GM18858 (cell line): Measurements from ENCODE around the gene PGM3.
"Not testable (repeated sequence)": the region's sequence is repeated elsewhere in the genome, so short reads cannot be mapped to it uniquely, and the experiment has no call there.

Source experiments
- ATAC-seq: cut with Tn5 transposase; IDR thresholded peaks from one replicate; pipeline ENCODE4 v1.9.1; 2021; ENCODE audit not compliant: unreplicated experiment

PGM3 gene

GRCh38 chr6:83192871-83193746 is at the start of gene PGM3, which contains the start of gene RWDD2A:
Gene PGM3, minus strand, starts transcription at chr6:83193265. Its CDS starts 2,253 bp downstream, at chr6:83191012.
Gene RWDD2A, plus strand, starts transcription at chr6:83193357. Its CDS starts 1,095 bp downstream, at chr6:83194452.
- ATAC-seq: peak; percentile 96

DNA sequence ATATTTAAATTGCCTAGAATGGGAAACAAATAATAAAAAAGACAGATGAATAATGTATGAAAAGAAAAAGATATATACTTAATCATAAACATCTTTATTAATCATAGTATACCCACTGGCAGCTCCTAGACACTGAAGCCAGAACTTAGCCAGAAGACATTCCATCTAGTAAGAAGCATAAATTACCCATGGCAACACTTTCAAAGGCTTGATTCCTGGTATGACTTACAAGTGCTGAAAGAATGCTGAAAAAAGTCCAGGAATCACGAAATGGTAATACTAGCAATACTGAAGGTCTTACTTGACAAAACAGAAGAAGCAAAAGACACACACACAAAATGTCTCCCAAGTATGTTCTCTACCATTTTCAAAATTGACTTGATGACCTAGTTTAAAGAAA is 38.1 kb upstream of the PGM3 start:
- ATAC-seq: no peak

DNA sequence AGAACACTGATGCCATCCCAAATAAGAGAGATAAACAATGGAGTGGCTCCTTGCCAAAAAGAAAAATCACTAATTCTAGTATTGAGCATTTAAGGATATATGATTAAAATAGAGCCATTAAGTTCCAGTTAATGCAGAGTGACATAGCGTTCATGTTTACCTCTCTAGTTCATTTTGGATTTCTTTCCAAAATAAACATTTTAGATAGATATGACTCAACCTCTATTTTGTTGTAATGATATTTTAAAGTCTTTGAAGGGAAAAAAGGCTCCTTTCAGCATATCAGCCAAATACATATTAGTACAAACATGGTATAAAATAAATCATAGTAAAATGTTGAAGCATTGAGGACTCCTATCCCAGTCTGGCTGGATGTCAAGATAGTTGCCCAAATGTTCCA is 33.5 kb upstream of the PGM3 start:
- no peak for ATAC-seq

- ATAC-seq: peak; percentile 47
Measured at GRCh38 chr6:83221889-83222479, 28.9 kb upstream of the PGM3 start.

DNA sequence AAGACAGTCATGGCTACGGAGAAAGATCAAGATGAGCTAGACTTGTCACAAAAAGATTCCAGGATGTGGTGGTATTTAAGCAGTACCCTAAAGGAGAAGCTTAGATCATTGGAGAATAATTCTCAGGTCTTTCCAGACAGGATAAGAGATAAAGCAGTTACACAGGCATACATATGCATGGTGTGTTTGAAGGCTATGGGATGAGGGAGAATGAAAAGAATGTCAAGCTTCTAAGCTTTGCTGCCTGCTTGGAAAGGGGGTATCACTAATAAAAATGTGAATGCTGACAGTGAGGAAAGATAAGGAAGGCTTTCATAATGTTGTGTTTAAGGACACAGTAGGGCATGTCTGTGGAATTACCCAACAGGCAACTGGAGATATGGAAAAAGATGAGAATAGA is 28.2 kb upstream of the PGM3 start:
- no peak for ATAC-seq

DNA sequence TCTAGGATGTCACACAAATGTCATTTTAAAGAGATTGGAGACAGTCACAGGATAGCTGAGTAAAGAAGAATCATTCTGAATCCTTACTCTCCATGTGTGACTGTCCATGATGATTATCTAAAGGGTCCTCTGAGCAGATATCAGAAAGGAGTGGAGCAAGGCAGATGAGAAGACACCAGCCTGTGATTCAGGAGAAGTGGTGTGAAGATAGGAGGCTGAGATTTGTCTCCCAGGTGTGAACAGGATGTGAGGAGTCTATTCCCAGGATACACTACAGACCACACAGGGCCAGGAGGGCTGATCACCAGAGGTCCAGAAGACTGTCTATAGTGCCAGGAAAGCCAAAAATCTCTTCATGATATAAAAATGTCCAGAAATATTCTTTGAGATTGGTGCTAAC is 27.1 kb upstream of the PGM3 start:
- ATAC-seq: no peak

- ATAC-seq: no peak
Measured at GRCh38 chr6:83218646-83219045, 25.6 kb upstream of the PGM3 start.

DNA sequence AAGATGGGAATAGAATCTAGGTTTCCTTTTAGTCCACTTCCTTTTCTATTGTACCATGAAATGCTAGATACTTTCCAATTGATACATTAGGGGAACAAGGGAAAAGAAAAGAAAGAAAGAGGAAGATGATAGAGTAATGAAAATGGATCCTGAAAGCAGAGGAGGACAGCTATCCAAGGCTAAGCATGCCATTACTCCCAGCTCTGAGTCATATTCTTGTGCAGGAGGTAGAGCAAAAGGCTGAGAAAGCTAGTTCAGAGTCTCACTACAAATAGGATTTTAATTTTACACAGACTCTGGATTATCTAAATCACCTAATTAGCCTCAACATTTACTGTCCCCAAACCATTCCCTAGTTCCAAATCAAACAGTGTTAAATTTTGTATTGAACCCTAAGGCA is 23.7 kb upstream of the PGM3 start:
- no peak for ATAC-seq

DNA sequence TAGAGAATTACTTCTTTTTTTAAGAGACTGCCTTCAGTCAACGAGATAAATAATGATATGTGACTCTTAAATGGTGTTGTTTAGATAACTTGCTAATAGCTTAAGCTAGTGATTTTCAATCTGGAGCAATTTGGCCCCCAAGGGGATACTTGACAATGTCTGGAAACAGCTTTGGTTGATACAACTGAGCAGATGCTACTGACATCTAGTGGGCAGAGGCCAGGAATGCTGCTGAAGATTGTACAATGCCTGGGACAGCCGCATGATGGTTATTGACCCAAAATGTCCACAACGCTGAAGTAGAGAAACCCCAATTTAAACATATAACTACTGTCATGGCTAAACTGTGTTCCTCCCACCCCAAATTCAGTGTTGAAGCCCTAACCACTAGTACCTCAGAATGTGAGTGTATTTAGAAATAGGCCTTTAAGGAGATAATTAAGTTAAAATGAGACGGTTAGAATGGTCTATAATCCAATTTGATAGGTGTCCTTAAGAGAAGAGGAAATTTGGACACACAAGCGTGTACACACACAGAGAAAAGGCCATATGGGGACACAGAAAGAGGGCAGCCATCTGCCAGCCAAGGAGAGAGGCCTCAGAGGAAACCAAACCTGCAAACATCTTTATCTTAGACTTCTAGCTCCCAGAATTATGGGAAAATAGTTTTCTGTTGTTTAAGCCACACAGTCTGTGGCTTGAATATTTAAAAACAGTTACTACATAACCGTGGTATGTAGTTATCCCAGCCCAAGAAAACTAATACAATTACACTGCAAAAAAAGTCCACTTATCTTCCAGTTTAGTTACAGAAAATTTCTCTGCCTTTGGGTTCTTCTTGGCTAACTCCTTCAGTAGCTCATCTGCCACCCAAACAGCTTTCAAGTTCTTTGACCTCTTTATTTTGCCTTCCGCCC is 22.3 kb upstream of the PGM3 start:
- peak; percentile 100 for ATAC-seq

DNA sequence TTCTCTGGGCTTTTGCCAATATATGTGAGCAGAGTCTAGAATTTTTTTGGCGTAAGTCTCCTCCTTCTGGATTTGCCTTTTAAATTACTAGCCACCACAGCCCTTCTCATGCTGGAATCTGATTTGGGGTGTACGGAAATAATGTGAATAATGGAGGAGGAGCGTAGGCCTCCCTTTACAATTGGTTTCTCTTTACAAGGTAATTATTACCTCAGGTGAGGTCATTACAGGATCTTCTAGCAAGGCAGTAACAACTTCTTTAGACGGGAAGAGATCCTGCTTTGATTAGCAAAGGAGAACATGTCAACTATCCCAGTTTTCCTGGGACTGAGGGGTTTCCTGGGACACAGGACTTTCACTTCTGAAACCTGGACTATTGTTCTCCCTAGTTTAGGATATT is 9.0 kb upstream of the PGM3 start:
- ATAC-seq: no peak

GRCh38 chr6:83199863-83200225 is 6.8 kb upstream of the PGM3 start:
- ATAC-seq: peak; percentile 18

DNA sequence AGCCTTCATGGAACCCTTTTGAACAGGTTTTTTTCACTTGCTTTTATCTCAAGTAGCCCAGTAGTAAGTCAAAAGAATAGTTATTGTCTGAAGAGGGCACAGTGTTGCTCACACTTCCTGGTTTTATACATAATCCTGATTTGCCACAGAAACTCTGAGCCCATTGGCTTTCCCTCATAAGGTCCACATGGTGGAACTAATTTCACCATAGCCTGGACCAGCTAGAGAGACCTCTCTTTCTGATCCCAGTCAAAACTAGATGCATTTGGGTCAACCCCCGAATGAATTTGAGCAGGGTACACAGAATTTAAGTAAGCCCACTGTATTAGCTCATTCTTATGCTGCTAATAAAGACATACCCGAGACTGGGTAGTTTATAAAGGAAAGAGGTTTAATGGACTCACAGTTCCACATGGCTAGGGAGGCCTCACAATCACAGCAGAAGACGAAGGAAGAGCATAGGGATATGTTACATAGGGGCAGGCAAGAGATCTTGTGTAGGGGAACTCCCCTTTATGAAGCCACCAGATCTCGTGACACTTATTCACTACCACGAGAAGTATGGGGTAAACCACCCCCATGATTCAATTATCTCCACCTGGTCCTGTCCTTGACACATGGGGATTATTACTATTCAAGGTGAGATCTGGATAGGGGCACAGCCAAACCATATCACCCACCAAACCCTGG is 6.3 kb upstream of the PGM3 start:
- peak; percentile 36 for ATAC-seq

- no peak for ATAC-seq
Measured at GRCh38 chr6:83198486-83199172, 5.6 kb upstream of the PGM3 start.

DNA sequence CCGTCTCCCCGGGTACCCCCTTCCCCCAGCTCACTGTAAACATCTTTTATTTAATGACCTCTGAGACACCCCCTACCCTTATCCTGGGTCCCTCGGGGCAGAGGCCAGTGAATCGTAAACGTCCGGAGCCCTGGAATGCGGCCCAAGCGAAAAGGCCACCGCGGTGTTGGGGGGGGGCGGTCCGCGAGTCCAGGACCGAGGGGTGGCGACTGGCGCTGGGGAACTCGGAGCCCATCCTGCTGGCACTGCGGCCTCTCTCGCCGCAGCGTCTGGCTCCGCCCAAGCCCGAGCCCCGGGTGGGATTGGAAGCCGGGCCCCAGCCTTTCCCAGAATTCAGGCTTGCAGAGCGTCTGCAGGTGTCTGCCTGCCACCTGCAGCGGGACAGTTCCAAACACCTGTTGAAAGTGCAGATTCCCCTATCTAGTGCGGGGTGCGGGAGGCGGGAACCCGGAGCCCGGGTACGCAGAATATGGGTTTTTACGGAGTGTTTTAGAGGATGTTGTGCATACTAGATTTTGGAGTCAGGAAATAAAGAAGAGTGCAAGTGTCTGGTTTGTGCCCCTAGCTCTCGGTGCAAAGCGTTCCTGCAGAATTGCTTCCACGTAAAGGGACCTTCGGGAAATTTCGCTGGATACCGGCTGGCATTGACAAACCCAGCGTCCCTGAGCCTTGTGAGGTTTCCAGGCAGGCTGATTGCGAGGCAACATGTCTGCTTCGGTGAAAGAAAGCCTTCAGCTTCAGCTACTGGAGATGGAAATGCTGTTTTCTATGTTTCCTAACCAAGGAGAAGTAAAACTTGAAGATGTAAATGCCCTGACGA is 892 bp upstream of the PGM3 start:
- no peak for ATAC-seq

GRCh38 chr6:83192456-83192855 is 609 bp downstream of the PGM3 start:
- no peak for ATAC-seq

DNA sequence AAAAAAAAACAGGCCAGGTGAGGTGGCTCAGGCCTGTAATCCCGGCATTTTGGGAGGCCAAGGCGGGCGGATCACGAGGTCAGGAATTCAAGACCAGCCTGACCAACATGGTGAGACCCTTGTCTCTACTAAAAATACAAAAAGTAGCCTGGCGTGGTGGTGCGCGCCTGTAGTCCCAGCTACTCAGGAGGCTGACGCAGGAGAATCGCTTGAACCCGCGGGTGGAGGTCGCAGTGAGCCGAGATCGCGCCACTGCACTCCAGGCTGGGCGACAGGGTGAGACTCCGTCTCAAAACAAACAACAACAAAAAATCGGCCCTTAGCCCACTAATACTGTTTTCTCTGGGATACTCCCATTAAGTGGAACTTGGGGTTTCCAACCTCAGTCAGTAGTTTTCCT is 1.1 kb downstream of the PGM3 start:
- not testable (repeated sequence) for ATAC-seq

GRCh38 chr6:83190626-83191025 is 2.4 kb downstream of the PGM3 start:
- ATAC-seq: no peak

- no peak for ATAC-seq
Measured at GRCh38 chr6:83188501-83188900, 4.6 kb downstream of the PGM3 start.

DNA sequence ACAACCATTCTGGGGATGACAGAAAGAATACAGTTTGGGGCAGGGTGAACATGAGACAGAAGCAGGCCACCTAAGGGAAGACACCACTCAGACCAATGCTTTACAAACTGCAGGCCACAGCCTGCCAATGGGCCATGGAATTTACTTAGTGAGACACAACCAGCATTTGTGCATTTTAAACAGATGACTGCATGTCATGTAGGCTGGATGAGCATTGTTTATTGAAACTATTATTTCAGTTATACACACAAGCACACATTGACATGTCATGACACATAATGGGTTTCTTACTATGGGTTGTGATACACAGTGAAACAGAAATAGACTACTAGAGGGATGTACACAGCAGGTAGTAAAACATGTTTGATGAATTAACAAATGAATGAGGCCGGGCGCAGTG is 8.0 kb downstream of the PGM3 start:
- ATAC-seq: no peak
